ENCODE measurements around the gene AGMAT. TPM values are rescaled to one million over a fixed set of nuclear protein-coding genes. Genes with fewer than 3 reads are reported as not detected.
A peak's percentile ranks its signal among the peaks of the same experiment; 100 is the strongest.
"Not testable (repeated sequence)": the region's sequence is repeated elsewhere in the genome, so short reads cannot be mapped to it uniquely, and the experiment has no call there.

AGMAT gene
- total and polyA plus RNA-seq, 9 of the 15 experiments (the other 6 are each of a cell fraction or from before 2014, with no cell fraction given) = not detected

- no peaks in the 10 kb centered on the region for H4K20me1 ChIP-seq (replicated peaks; ENCODE audit: control insufficient read depth, insufficient read depth, low read length)
- ATAC-seq (no peak; the same call in 2 of the 3 replicates), FAIRE-seq (no peak), DNase-seq (ENCODE audit: extremely low read depth in 1 of 4, low spot score in 3 of 4) (no peak)
- no peak overlapping the region for H3K27ac ChIP-seq (ENCODE audit: extremely low read depth, low read depth, low read length)
- no TSS peak for BruUV-seq (replicated peaks)
- no peaks in the 10 kb centered on the region for H3K9me3 ChIP-seq (replicated peaks; ENCODE audit: control insufficient read depth, insufficient read depth, low read depth, low read length)
- no peaks in the 10 kb centered on the region for H3K9me1 ChIP-seq (ENCODE audit: control insufficient read depth, insufficient read depth, low read length)
- H3K9ac ChIP-seq (ENCODE audit: insufficient read depth in 1 of 2, low read depth in 2 of 2, low read length in 2 of 2) = no peak overlapping the region
- H3K36me3 ChIP-seq (ENCODE audit: control insufficient read depth, insufficient read depth, low read length) = no peaks in the 10 kb centered on the region
- 48% methylated on average over 11 of the region's 11 CpGs for WGBS (ENCODE audit: insufficient coverage, low coverage, missing lambda C conversion rate)
- POLR2A ChIA-PET = interaction anchor here (0.5 to 1.1 kb wide), 3 partner anchors 9 to 126 kb away, joined by 3 read pairs; no protein-coding TSS in a partner anchor
- no peak overlapping the region for H3K4me2 ChIP-seq (ENCODE audit: insufficient read depth, low read length)
- CTCF ChIA-PET (ENCODE audit: low intra/inter-chr PET ratio) = no interaction called here
- H3K79me2 ChIP-seq (ENCODE audit: control insufficient read depth, insufficient read depth, low read length) = no peaks in the 10 kb centered on the region
- H2AFZ ChIP-seq (ENCODE audit: low read depth, low read length) = no peak overlapping the region; the same call in 1 of the 2 replicates
- in situ Hi-C loops (cut with MboI) = no loop called here
- intact Hi-C loops (cut with micrococcal nuclease) = no loop called here
- TF ChIP-seq PRDM10 (IDR thresholded peaks at IDR 0.05; ENCODE audit: partially characterized antibody) (no peak), BCOR (IDR thresholded peaks at IDR 0.05) (peak; percentile 23; the same call in 1 of the 2 replicates), RBM25 (IDR thresholded peaks at IDR 0.05; ENCODE audit: low read depth, low read length, severe bottlenecking) (peak; percentile 73), CBX3 (IDR thresholded peaks at IDR 0.05; ENCODE audit: borderline replicate concordance in 1 of 2, low read length in 2 of 2) (no peak)
- no peaks in the 10 kb centered on the region for H3K27me3 ChIP-seq (ENCODE audit: control insufficient read depth in 2 of 2, insufficient read depth in 2 of 2, low read length in 2 of 2)
- peaks cover 0 to 20% of the 10 kb centered on the region in 2 experiments; a peak in 3 of 5 replicates for H3K4me1 ChIP-seq (replicated peaks in 1 of 2; ENCODE audit: control insufficient read depth in 2 of 2, insufficient read depth in 2 of 2, low read length in 2 of 2)
- no peak overlapping the region for H3K4me3 ChIP-seq
These were observed 20.8 kb upstream of the AGMAT start for GRCh38 chr1:15605398-15606383.

- WGBS (ENCODE audit: insufficient coverage, low coverage, missing lambda C conversion rate) = 84% methylated on average over 21 of the region's 21 CpGs
These were observed 19.5 kb upstream of the AGMAT start for GRCh38 chr1:15604400-15604799.

More at GRCh38 chr1:15604400-15604799, 19.5 kb upstream of the AGMAT start:
- H3K79me2 ChIP-seq (ENCODE audit: control insufficient read depth, insufficient read depth, low read length); H4K20me1 ChIP-seq (replicated peaks; ENCODE audit: control insufficient read depth, insufficient read depth, low read length); FAIRE-seq; BruUV-seq (replicated peaks); H2AFZ ChIP-seq (ENCODE audit: low read depth, low read length); H3K9me3 ChIP-seq (replicated peaks; ENCODE audit: control insufficient read depth, insufficient read depth, low read depth, low read length); intact Hi-C loops (cut with micrococcal nuclease); H3K4me2 ChIP-seq (ENCODE audit: insufficient read depth, low read length); H3K27me3 ChIP-seq (ENCODE audit: control insufficient read depth in 2 of 2, insufficient read depth in 2 of 2, low read length in 2 of 2); H3K9ac ChIP-seq (ENCODE audit: insufficient read depth in 1 of 2, low read depth in 2 of 2, low read length in 2 of 2); H3K4me3 ChIP-seq; DNase-seq (ENCODE audit: extremely low read depth in 1 of 4, low spot score in 3 of 4); CTCF ChIA-PET (ENCODE audit: low intra/inter-chr PET ratio); H3K9me1 ChIP-seq (ENCODE audit: control insufficient read depth, insufficient read depth, low read length); H3K36me3 ChIP-seq (ENCODE audit: control insufficient read depth, insufficient read depth, low read length); H3K27ac ChIP-seq (ENCODE audit: extremely low read depth, low read depth, low read length); in situ Hi-C loops (cut with MboI); ATAC-seq: not testable (repeated sequence)
- H3K4me1 ChIP-seq (replicated peaks in 1 of 2; ENCODE audit: control insufficient read depth in 2 of 2, insufficient read depth in 2 of 2, low read length in 2 of 2) = peaks cover 0 to 20% of the 10 kb centered on the region in 2 experiments; a peak in 3 of 5 replicates
- POLR2A ChIA-PET = interaction anchor here (1.3 to 1.6 kb wide), 2 partner anchors 15 to 93 kb away, joined by 3 to 5 read pairs; no protein-coding TSS in a partner anchor

Measured in K562 (cell line).